Liver (tissue), 9 donors: ENCODE results near the gene OST4. TPM values are rescaled to one million over a fixed set of nuclear protein-coding genes. Genes with fewer than 3 reads are reported as not detected.

Source experiments
- DNase-seq: peaks from one replicate; pipeline ENCODE4 v3.0.0-alpha.2; 2017; ENCODE audit warnings: low spot score
- H3K27ac ChIP-seq, 2 donors: one replicate each; pipeline ENCODE4 v1.7.0; 2013; ENCODE audit warnings: inconsistent platforms in 2 of 2, low read length in 2 of 2, control low read depth in 1 of 2, low read depth in 1 of 2, mild to moderate bottlenecking in 1 of 2
- H3K27me3 ChIP-seq, 4 donors: one replicate each; pipeline versions ENCODE4 v1.6.1 to v1.7.0; 2013; ENCODE audit warnings: low read length in 3 of 4, inconsistent platforms in 1 of 4, mild to moderate bottlenecking in 1 of 4, moderate library complexity in 1 of 4; ENCODE audit not compliant: control insufficient read depth in 4 of 4, insufficient read depth in 4 of 4
- H3K36me3 ChIP-seq, 4 donors: one replicate each; pipeline versions ENCODE4 v1.6.1 to v1.7.0; 2013; ENCODE audit warnings: low read length in 3 of 4, mild to moderate bottlenecking in 3 of 4, low read depth in 1 of 4, moderate library complexity in 1 of 4; ENCODE audit not compliant: control insufficient read depth in 4 of 4, insufficient read depth in 3 of 4
- H3K4me1 ChIP-seq, 4 donors: one replicate each; pipeline versions ENCODE4 v1.6.1 to v1.7.0; 2013; ENCODE audit warnings: low read length in 3 of 4, mild to moderate bottlenecking in 3 of 4, moderate library complexity in 1 of 4; ENCODE audit not compliant: control insufficient read depth in 4 of 4, insufficient read depth in 4 of 4
- H3K4me3 ChIP-seq, 3 donors: one replicate each; pipeline versions ENCODE4 v1.6.1 to v1.7.0; 2013; ENCODE audit warnings: low read length in 3 of 3, control low read depth in 1 of 3, low read depth in 1 of 3, mild to moderate bottlenecking in 1 of 3
- H3K9ac ChIP-seq, 2 donors: one replicate each; pipeline ENCODE4 v1.7.0; 2013; ENCODE audit warnings: low read length in 2 of 2, mild to moderate bottlenecking in 2 of 2, moderate library complexity in 2 of 2, control low read depth in 1 of 2, low read depth in 1 of 2
- H3K9me3 ChIP-seq, 4 donors: one replicate each; pipeline versions ENCODE4 v1.6.1 to v1.7.0; 2013; ENCODE audit warnings: low read length in 3 of 4; ENCODE audit not compliant: control insufficient read depth in 4 of 4
- EGR1 ChIP-seq, 2 donors: IDR thresholded peaks; 2 replicates each; pipeline ENCODE4 v1.6.1; 2016 to 2018; ENCODE audit warnings: antibody characterized with exemption in 2 of 2, low read depth in 2 of 2
- FOXA1 ChIP-seq: IDR thresholded peaks from 2 replicates; pipeline ENCODE4 v1.6.1; 2016; ENCODE audit warnings: antibody characterized with exemption
- FOXA2 ChIP-seq: IDR thresholded peaks from 2 replicates; pipeline ENCODE4 v1.6.1; 2016; ENCODE audit warnings: antibody characterized with exemption
- GABPA ChIP-seq, 2 donors: IDR thresholded peaks in 1 of 2; conservative IDR thresholded peaks in 1 of 2; 2 replicates each; pipeline ENCODE4 v1.6.1; 2016; ENCODE audit warnings: antibody characterized with exemption in 2 of 2, mild to moderate bottlenecking in 1 of 2, moderate library complexity in 1 of 2
- HNF4A ChIP-seq, 2 donors: conservative IDR thresholded peaks; 2 replicates each; pipeline ENCODE4 v1.6.1; 2016; ENCODE audit warnings: antibody characterized with exemption in 2 of 2, mild to moderate bottlenecking in 2 of 2
- REST ChIP-seq: IDR thresholded peaks from 2 replicates; pipeline ENCODE4 v1.6.1; 2016; ENCODE audit warnings: antibody characterized with exemption, mild to moderate bottlenecking
- RXRA ChIP-seq, 2 donors: IDR thresholded peaks; 2 replicates each; pipeline ENCODE4 v1.6.1; 2017 to 2018; ENCODE audit warnings: antibody characterized with exemption in 2 of 2, mild to moderate bottlenecking in 1 of 2
- YY1 ChIP-seq: IDR thresholded peaks from 2 replicates; pipeline ENCODE4 v1.6.1; 2016; ENCODE audit warnings: antibody characterized with exemption, mild to moderate bottlenecking
- ZBTB33 ChIP-seq: IDR thresholded peaks from 2 replicates; pipeline ENCODE4 v1.6.1; 2016; ENCODE audit warnings: antibody characterized with exemption
- WGBS: extraction: QIAGEN DNeasy Blood & Tissue Kit; methylation state at CpG from one replicate; pipeline ENCODE4 v1.1.7; 2013; 5-methylcytosine and 5-hydroxymethylcytosine counted together
- polyA plus RNA-seq, 2 donors: library from polyadenylated mRNA; stranded (reverse) in 1 of 2; unstranded in 1 of 2; fragments of 200-250 nt in 1 of 2; fragments of >200 nt in 1 of 2; fragmentation: Nextera tagmentation in 1 of 2; extraction: Ambion mirVana in 1 of 2; gene quantifications; one replicate each; pipeline versions ENCODE4 v1.2.1 to v1.2.3, GENCODE V29; 2013 to 2015
- total RNA-seq, 2 donors: library from RNA; depleted of rRNA; stranded (reverse); fragments of >200 nt; gene quantifications; one replicate each; pipeline ENCODE4 v1.2.3, GENCODE V29; 2014
- TF ChIP-seq, protein P1 (sequence below): IDR thresholded peaks from 2 replicates; pipeline ENCODE4 v1.6.1; 2016; ENCODE audit warnings: antibody characterized with exemption
- TF ChIP-seq, protein P2 (sequence below): fragments of 150-350 bp; IDR thresholded peaks from 2 replicates; pipeline ENCODE4 v1.5.1; 2017; ENCODE audit warnings: improper control_type of control experiment, low read depth, low read length; ENCODE audit not compliant: missing input control
- donor health status: healthy.
- donor health status: healthy.
- donor health status: healthy.
- donor health status: healthy.
- donor health status: healthy.

OST4 gene
- total and polyA plus RNA-seq, 4 donors: 94.8 to 377 (median 206) TPM

- H3K9me3 ChIP-seq: no peaks in the 10 kb centered on the region
- no peak overlapping the region for H3K4me3 ChIP-seq
- no peak for TF ChIP-seq RXRA (IDR thresholded peaks at IDR 0.05)
- peaks cover 10 to 27% (median 21%) of the 10 kb centered on the region in 4 donors for H3K4me1 ChIP-seq
- peaks cover 9 to 43% (median 14%) of the 10 kb centered on the region in 4 donors for H3K36me3 ChIP-seq
- H3K9ac ChIP-seq: no peak overlapping the region
- no peak overlapping the region for H3K27ac ChIP-seq
- 91% methylated on average over 18 of the region's 18 CpGs for WGBS
- DNase-seq: no peak
- H3K27me3 ChIP-seq: no peaks in the 10 kb centered on the region
Measured at GRCh38 chr2:27024188-27024587, 47.3 kb downstream of the OST4 start.

- WGBS: 95% methylated on average over 7 of the region's 7 CpGs
- H3K36me3 ChIP-seq: peaks cover 9 to 43% (median 14%) of the 10 kb centered on the region in 4 donors
- no peak for TF ChIP-seq HNF4A (conservative IDR thresholded peaks at IDR 0.05)
- TF ChIP-seq, protein P1, sequence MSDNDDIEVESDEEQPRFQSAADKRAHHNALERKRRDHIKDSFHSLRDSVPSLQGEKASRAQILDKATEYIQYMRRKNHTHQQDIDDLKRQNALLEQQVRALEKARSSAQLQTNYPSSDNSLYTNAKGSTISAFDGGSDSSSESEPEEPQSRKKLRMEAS: no peak
- no peak for TF ChIP-seq FOXA2
- no peak for TF ChIP-seq EGR1 (IDR thresholded peaks at IDR 0.05; ENCODE audit: low read depth in 2 of 2)
- TF ChIP-seq, protein P2, sequence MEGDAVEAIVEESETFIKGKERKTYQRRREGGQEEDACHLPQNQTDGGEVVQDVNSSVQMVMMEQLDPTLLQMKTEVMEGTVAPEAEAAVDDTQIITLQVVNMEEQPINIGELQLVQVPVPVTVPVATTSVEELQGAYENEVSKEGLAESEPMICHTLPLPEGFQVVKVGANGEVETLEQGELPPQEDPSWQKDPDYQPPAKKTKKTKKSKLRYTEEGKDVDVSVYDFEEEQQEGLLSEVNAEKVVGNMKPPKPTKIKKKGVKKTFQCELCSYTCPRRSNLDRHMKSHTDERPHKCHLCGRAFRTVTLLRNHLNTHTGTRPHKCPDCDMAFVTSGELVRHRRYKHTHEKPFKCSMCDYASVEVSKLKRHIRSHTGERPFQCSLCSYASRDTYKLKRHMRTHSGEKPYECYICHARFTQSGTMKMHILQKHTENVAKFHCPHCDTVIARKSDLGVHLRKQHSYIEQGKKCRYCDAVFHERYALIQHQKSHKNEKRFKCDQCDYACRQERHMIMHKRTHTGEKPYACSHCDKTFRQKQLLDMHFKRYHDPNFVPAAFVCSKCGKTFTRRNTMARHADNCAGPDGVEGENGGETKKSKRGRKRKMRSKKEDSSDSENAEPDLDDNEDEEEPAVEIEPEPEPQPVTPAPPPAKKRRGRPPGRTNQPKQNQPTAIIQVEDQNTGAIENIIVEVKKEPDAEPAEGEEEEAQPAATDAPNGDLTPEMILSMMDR: no peak
- TF ChIP-seq FOXA1: no peak
- TF ChIP-seq GABPA (IDR thresholded peaks at IDR 0.05 in 1 of 2, conservative IDR thresholded peaks at IDR 0.05 in 1 of 2): no peak
- TF ChIP-seq REST: no peak
- no peak for TF ChIP-seq YY1
- no peak for TF ChIP-seq ZBTB33
Measured at GRCh38 chr2:27023740-27024139, 47.7 kb downstream of the OST4 start.

More at GRCh38 chr2:27023740-27024139, 47.7 kb downstream of the OST4 start:
- DNase-seq: no peak
- Histone ChIP-seq H3K27me3 (no peaks in the 10 kb centered on the region), H3K27ac (no peak overlapping the region), H3K9me3 (no peaks in the 10 kb centered on the region), H3K4me1 (peaks cover 10 to 27% (median 21%) of the 10 kb centered on the region in 4 donors), H3K4me3 (no peak overlapping the region), H3K9ac (no peak overlapping the region)
